MM.1S (cell line): ENCODE data around the gene MEGF9.

Source experiments
- DNase-seq: peaks from one replicate; pipeline ENCODE4 v3.0.0-alpha.2; 2015
- H2AFZ ChIP-seq: fragments of 300-600 bp; sonication (generic); 2 replicates; pipeline ENCODE4 v1.6.0; 2016; ENCODE audit warnings: antibody characterized with exemption, low read length
- H3F3A ChIP-seq: fragments of 300-600 bp; sonication (generic); 2 replicates; pipeline ENCODE4 v1.6.1; 2016; ENCODE audit warnings: mild to moderate bottlenecking, antibody characterized with exemption, low read length, moderate library complexity, mixed read lengths; ENCODE audit not compliant: insufficient read depth
- H3K27ac ChIP-seq: fragments of 300-600 bp; sonication (generic); 2 replicates; pipeline ENCODE4 v1.5.1; 2016; ENCODE audit warnings: mild to moderate bottlenecking, low read length
- H3K27me3 ChIP-seq: fragments of 300-600 bp; sonication (generic); replicated peaks from 2 replicates; pipeline ENCODE4 v1.6.0; 2016; ENCODE audit warnings: low read length; ENCODE audit not compliant: insufficient read depth
- H3K36me3 ChIP-seq: fragments of 300-600 bp; sonication (generic); replicated peaks from 2 replicates; pipeline ENCODE4 v1.6.1; 2016; ENCODE audit warnings: mild to moderate bottlenecking, low read length, mixed read lengths; ENCODE audit not compliant: insufficient read depth
- H3K4me1 ChIP-seq: fragments of 300-600 bp; sonication (generic); 2 replicates; pipeline ENCODE4 v1.6.1; 2016; ENCODE audit warnings: low read length, mixed read lengths
- H3K4me2 ChIP-seq: fragments of 300-600 bp; sonication (generic); 2 replicates; pipeline ENCODE4 v1.6.0; 2016; ENCODE audit warnings: low read depth, low read length
- H3K4me3 ChIP-seq: fragments of 300-600 bp; sonication (generic); 2 replicates; pipeline ENCODE4 v1.5.1; 2016; ENCODE audit warnings: low read length, mixed read lengths
- H3K79me2 ChIP-seq: fragments of 300-600 bp; sonication (generic); 2 replicates; pipeline ENCODE4 v1.6.1; 2016; ENCODE audit warnings: mixed run types, low read length, mixed read lengths
- H3K9ac ChIP-seq: fragments of 300-600 bp; sonication (generic); 2 replicates; pipeline ENCODE4 v1.6.1; 2016; ENCODE audit warnings: low read length, mixed read lengths
- H3K9me2 ChIP-seq: fragments of 300-600 bp; sonication (generic); replicated peaks from 2 replicates; pipeline ENCODE4 v1.6.1; 2016; ENCODE audit warnings: mild to moderate bottlenecking, low read length, mixed read lengths; ENCODE audit not compliant: insufficient read depth
- H3K9me3 ChIP-seq: fragments of 300-600 bp; sonication (generic); replicated peaks from 2 replicates; pipeline ENCODE4 v1.6.1; 2016; ENCODE audit warnings: mild to moderate bottlenecking, low read length, mixed read lengths; ENCODE audit not compliant: insufficient read depth
- H4K20me1 ChIP-seq: fragments of 300-600 bp; sonication (generic); 2 replicates; pipeline ENCODE4 v1.6.1; 2016; ENCODE audit warnings: mild to moderate bottlenecking, low read length, moderate library complexity, mixed read lengths; ENCODE audit not compliant: insufficient read depth
- CTCF ChIP-seq: fragments of 300-600 bp; sonication (generic); IDR thresholded peaks from 2 replicates; pipeline ENCODE4 v1.5.1; 2016; ENCODE audit warnings: antibody characterized with exemption, low read length, mixed read lengths
- EZH2 ChIP-seq: fragments of 300-600 bp; sonication (generic); optimal IDR thresholded peaks from 2 replicates; pipeline ENCODE3; 2017; ENCODE audit warnings: low read depth, mild to moderate bottlenecking, antibody characterized with exemption, low read length, mixed read lengths
- EZH2phosphoT487 ChIP-seq: fragments of 300-600 bp; sonication (generic); IDR thresholded peaks from 2 replicates; pipeline ENCODE4 v1.6.1; 2018; ENCODE audit warnings: antibody characterized with exemption, low read length

Gene MEGF9

GRCh38 chr9:120736881-120737280, 22.6 kb upstream of the MEGF9 start:
- no peak for TF ChIP-seq EZH2phosphoT487
- no peak overlapping the region for H2AFZ ChIP-seq
- H3K79me2 ChIP-seq, result no peaks in the 10 kb centered on the region
- DNase-seq, result no peak
- H3K9me3 ChIP-seq, result no peaks in the 10 kb centered on the region
- no peak overlapping the region for H3K4me3 ChIP-seq
- no peaks in the 10 kb centered on the region for H3K27me3 ChIP-seq
- H3K4me2 ChIP-seq, result no peak overlapping the region
- no peaks in the 10 kb centered on the region for H3F3A ChIP-seq
- H3K9ac ChIP-seq, result no peak overlapping the region
- H3K36me3 ChIP-seq, result no peaks in the 10 kb centered on the region
- no peak overlapping the region for H3K27ac ChIP-seq
- H3K9me2 ChIP-seq, result no peaks in the 10 kb centered on the region
- H4K20me1 ChIP-seq, result no peaks in the 10 kb centered on the region
- H3K4me1 ChIP-seq, result no peaks in the 10 kb centered on the region

GRCh38 chr9:120735415-120736126, 21.3 kb upstream of the MEGF9 start:
- no peaks in the 10 kb centered on the region for H4K20me1 ChIP-seq
- no peaks in the 10 kb centered on the region for H3K36me3 ChIP-seq
- TF ChIP-seq EZH2phosphoT487 (no peak), EZH2 (no peak), CTCF (no peak)
- no peaks in the 10 kb centered on the region for H3K27me3 ChIP-seq
- no peak overlapping the region for H3K9ac ChIP-seq
- no peak overlapping the region for H3K4me2 ChIP-seq
- no peaks in the 10 kb centered on the region for H3K9me2 ChIP-seq
- no peak overlapping the region for H3K27ac ChIP-seq
- no peaks in the 10 kb centered on the region for H3F3A ChIP-seq
- no peak overlapping the region for H3K4me3 ChIP-seq
- H2AFZ ChIP-seq, result no peak overlapping the region
- no peak for DNase-seq
- H3K79me2 ChIP-seq, result no peaks in the 10 kb centered on the region
- no peaks in the 10 kb centered on the region for H3K9me3 ChIP-seq
- no peaks in the 10 kb centered on the region for H3K4me1 ChIP-seq

GRCh38 chr9:120734607-120735410, 20.5 kb upstream of the MEGF9 start:
- H3F3A ChIP-seq, result no peaks in the 10 kb centered on the region
- no peak overlapping the region for H3K4me2 ChIP-seq
- peaks cover 3% of the 10 kb centered on the region for H3K4me1 ChIP-seq
- no peaks in the 10 kb centered on the region for H4K20me1 ChIP-seq
- no peaks in the 10 kb centered on the region for H3K9me3 ChIP-seq
- no peaks in the 10 kb centered on the region for H3K79me2 ChIP-seq
- no peak for DNase-seq
- no peak for TF ChIP-seq EZH2phosphoT487
- TF ChIP-seq CTCF, result no peak
- TF ChIP-seq EZH2, result no peak
- no peaks in the 10 kb centered on the region for H3K36me3 ChIP-seq
- H3K4me3 ChIP-seq, result no peak overlapping the region
- H2AFZ ChIP-seq, result no peak overlapping the region
- no peaks in the 10 kb centered on the region for H3K9me2 ChIP-seq
- no peak overlapping the region for H3K27ac ChIP-seq
- H3K27me3 ChIP-seq, result no peaks in the 10 kb centered on the region
- no peak overlapping the region for H3K9ac ChIP-seq

- H3K9ac ChIP-seq, result no peak overlapping the region
- H3K79me2 ChIP-seq, result no peaks in the 10 kb centered on the region
- H3K9me2 ChIP-seq, result no peaks in the 10 kb centered on the region
- H2AFZ ChIP-seq, result no peak overlapping the region
- no peak for DNase-seq
- H3K4me2 ChIP-seq, result no peak overlapping the region
- H4K20me1 ChIP-seq, result no peaks in the 10 kb centered on the region
- no peaks in the 10 kb centered on the region for H3K36me3 ChIP-seq
- peaks cover 17% of the 10 kb centered on the region for H3K4me1 ChIP-seq
- H3K4me3 ChIP-seq, result no peak overlapping the region
- H3K27me3 ChIP-seq, result no peaks in the 10 kb centered on the region
- no peak overlapping the region for H3K27ac ChIP-seq
- TF ChIP-seq CTCF, result no peak
- TF ChIP-seq EZH2phosphoT487, result no peak
- TF ChIP-seq EZH2, result no peak
- H3K9me3 ChIP-seq, result no peaks in the 10 kb centered on the region
- no peaks in the 10 kb centered on the region for H3F3A ChIP-seq
Observed at GRCh38 chr9:120733190-120733589, 18.9 kb upstream of the MEGF9 start.
